Stimulated activated CD8-positive, alpha-beta memory T cell treated with anti-CD3 and anti-CD28 coated beads, Interleukin-7, amount 100 ng/mL, for 24 hours (primary cell): ENCODE measurements around the gene IFNL2.

Source experiments
- DNase-seq: peaks from one replicate; pipeline ENCODE4 v3.0.0-alpha.2; 2020; ENCODE audit warnings: low read depth

Gene IFNL2

GRCh38 chr19:39318690-39319089, 50.5 kb downstream of the IFNL2 start:
- DNase-seq = no peak

GRCh38 chr19:39319098-39319891, 51.1 kb downstream of the IFNL2 start:
- no peak for DNase-seq
